ENCODE results near the gene OR9A2. TPM values are rescaled to one million over a fixed set of nuclear protein-coding genes. Genes with fewer than 3 reads are reported as not detected.

OR9A2 gene
- total RNA-seq, 1 experiment from 2014 or later: not detected

DNA sequence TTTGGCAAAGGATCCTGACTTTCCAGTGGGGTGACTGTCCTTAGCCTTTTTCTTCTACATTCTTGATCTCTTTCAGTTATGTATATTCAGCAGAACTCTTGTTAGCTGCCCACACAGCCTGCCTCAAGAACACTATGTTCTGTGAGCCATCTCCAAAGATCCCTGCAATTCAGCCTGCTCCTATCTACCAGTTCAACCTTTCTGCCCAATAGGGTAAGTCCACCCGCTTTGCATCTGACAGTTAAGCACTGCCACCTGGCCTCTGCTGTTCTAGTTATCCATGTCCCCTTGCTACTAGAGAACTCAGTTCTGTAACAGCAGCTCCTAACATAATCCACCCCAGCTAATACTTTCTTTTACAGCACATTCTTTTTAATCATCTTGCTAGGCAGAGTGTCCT is 13.5 kb downstream of the OR9A2 start:
- H3K27ac Mint-ChIP-seq (ENCODE audit: low read depth, unreplicated experiment): no peak overlapping the region
- intact Hi-C loops (cut with micrococcal nuclease): no loop called here
- BruUV-seq (replicated peaks): no TSS peak

DNA sequence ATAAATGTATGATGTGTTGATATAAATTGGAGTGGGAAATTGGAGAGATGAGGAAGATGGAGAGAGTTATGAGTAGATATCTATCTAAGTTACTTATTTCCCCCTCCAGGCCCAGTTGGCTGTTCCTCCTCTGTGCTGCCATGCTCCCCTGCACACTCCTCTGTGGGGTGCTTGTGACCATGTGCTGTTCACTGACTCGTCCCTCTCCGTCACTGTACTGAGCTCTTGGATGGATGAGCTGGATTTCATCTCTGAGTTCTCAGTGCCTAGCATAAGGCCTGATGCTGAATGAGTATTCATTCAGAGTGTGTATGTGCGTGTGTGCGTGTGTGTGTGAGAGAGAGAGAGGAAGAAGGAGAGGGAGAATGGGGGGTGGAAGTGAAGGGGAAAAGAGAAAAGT is 14.5 kb downstream of the OR9A2 start:
- ChIA-PET POLR2A (no interaction called here), CTCF (interaction anchor here (0.8 to 21.9 kb wide), 4 partner anchors 9 to 228 kb away, joined by 5 to 531 read pairs (median 19); partner anchors contain the start of gene TAS2R40)
- DNase-seq (ENCODE audit: unreplicated experiment): no peak
- no peaks in the 10 kb centered on the region for H3K36me3 Mint-ChIP-seq (ENCODE audit: insufficient read depth, unreplicated experiment)
- TF ChIP-seq, protein P1, sequence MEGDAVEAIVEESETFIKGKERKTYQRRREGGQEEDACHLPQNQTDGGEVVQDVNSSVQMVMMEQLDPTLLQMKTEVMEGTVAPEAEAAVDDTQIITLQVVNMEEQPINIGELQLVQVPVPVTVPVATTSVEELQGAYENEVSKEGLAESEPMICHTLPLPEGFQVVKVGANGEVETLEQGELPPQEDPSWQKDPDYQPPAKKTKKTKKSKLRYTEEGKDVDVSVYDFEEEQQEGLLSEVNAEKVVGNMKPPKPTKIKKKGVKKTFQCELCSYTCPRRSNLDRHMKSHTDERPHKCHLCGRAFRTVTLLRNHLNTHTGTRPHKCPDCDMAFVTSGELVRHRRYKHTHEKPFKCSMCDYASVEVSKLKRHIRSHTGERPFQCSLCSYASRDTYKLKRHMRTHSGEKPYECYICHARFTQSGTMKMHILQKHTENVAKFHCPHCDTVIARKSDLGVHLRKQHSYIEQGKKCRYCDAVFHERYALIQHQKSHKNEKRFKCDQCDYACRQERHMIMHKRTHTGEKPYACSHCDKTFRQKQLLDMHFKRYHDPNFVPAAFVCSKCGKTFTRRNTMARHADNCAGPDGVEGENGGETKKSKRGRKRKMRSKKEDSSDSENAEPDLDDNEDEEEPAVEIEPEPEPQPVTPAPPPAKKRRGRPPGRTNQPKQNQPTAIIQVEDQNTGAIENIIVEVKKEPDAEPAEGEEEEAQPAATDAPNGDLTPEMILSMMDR (IDR thresholded peaks at IDR 0.05; ENCODE audit: unreplicated experiment): no peak
- no peak overlapping the region for H3K27ac Mint-ChIP-seq (ENCODE audit: low read depth, unreplicated experiment)
- H3K4me1 Mint-ChIP-seq (ENCODE audit: insufficient read depth, unreplicated experiment): peaks cover 9% of the 10 kb centered on the region
- no peaks in the 10 kb centered on the region for H3K9me3 Mint-ChIP-seq (ENCODE audit: unreplicated experiment)
- no TSS peak for BruUV-seq (replicated peaks)
- H3K27me3 Mint-ChIP-seq (ENCODE audit: insufficient read depth, unreplicated experiment): peaks cover 65% of the 10 kb centered on the region
- H3K4me3 Mint-ChIP-seq (ENCODE audit: unreplicated experiment): no peak overlapping the region
- intact Hi-C loops (cut with micrococcal nuclease): no loop called here

More for the DNA sequence above, 13.5 kb downstream of the OR9A2 start:
- Mint-ChIP-seq H3K27me3 (ENCODE audit: insufficient read depth, unreplicated experiment) (peaks cover 55% of the 10 kb centered on the region), H3K36me3 (ENCODE audit: insufficient read depth, unreplicated experiment) (no peaks in the 10 kb centered on the region), H3K9me3 (ENCODE audit: unreplicated experiment) (no peaks in the 10 kb centered on the region), H3K4me3 (ENCODE audit: unreplicated experiment) (no peak overlapping the region), H3K4me1 (ENCODE audit: insufficient read depth, unreplicated experiment) (peaks cover 9% of the 10 kb centered on the region)
- CTCF ChIA-PET: interaction anchor here (0.5 to 21.9 kb wide), 6 partner anchors 10 to 405 kb away, joined by 3 to 531 read pairs (median 4); partner anchors contain the start of gene TAS2R40
- TF ChIP-seq, protein P1 (IDR thresholded peaks at IDR 0.05; ENCODE audit: unreplicated experiment): no peak
- DNase-seq (ENCODE audit: unreplicated experiment): no peak
- POLR2A ChIA-PET: interaction anchor here (0.6 to 1.2 kb wide), 3 partner anchors 15 to 411 kb away, joined by 3 to 5 read pairs (median 3); no protein-coding TSS in a partner anchor

DNA sequence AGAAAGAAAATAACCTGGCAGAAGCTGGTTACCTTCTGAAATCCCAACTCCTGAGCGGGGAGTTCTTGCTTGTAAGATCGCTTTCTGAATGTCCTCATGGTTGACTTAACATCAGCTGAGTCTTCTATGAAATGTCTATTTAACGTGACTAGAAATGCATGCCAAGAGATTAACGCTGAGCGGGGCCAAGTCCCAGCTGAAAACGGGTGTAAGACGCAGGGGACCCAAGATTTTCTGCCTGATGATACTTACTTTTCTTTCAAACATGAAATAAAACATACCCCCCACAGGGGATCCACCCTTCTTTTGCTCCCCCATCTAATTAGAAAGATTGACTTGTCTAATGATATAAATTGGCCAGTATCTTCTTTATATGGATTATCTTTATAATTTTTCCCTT is 14.9 kb downstream of the OR9A2 start:
- CTCF ChIA-PET: interaction anchor here (0.6 to 21.9 kb wide), 5 partner anchors 9 to 228 kb away, joined by 4 to 531 read pairs (median 5); partner anchors contain the start of gene TAS2R40
- no TSS peak for BruUV-seq (replicated peaks)
- intact Hi-C loops (cut with micrococcal nuclease): no loop called here
- Mint-ChIP-seq H3K27ac (ENCODE audit: low read depth, unreplicated experiment) (no peak overlapping the region), H3K9me3 (ENCODE audit: unreplicated experiment) (no peaks in the 10 kb centered on the region), H3K36me3 (ENCODE audit: insufficient read depth, unreplicated experiment) (no peaks in the 10 kb centered on the region), H3K4me3 (ENCODE audit: unreplicated experiment) (no peak overlapping the region), H3K27me3 (ENCODE audit: insufficient read depth, unreplicated experiment) (peaks cover 63% of the 10 kb centered on the region), H3K4me1 (ENCODE audit: insufficient read depth, unreplicated experiment) (peaks cover 9% of the 10 kb centered on the region)
- DNase-seq (ENCODE audit: unreplicated experiment): no peak
- POLR2A ChIA-PET: no interaction called here
- TF ChIP-seq, protein P1 (IDR thresholded peaks at IDR 0.05; ENCODE audit: unreplicated experiment): no peak

DNA sequence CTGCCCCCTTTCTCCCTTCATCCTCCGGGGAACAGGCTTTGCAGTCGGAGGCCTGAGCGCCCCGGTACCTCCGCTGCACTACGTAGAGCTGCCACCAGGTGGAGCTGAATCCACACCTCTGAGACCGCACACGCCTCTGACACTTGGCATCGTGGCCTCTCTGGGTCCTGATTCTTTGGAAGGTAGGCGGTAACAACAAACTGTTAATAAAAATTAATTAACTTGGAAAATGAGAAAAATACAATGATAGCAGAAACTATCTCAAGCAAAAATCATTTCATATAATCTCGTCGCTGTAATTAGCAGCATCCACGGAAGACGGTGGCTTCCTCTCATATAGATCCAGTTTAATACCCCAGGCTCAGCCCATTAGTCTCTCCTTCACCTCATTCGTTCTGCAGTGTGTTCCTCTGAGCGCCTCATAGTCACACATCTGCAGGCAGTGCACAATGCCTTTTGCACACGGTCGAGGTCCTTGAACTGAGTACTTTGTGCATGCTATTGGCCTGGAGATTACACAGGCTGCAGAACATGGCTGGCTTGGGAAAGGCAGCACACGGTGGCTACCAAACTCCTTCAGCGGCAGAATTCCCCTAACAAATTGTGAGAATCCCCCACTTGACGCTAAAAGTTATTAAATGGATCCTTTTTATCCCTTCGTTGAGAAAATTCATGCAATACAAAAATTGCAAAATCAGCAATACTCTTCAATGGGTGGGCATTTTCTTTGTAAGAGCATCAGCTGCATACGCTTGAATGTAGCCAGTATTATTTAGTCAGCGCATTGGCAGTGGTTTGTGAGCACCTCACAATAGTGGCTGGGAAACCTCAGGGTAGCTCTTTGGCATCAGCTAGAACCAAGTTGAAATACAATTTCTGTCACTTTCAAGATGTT is 18.7 kb downstream of the OR9A2 start:
- H3K9me3 Mint-ChIP-seq (ENCODE audit: unreplicated experiment): no peaks in the 10 kb centered on the region
- no peaks in the 10 kb centered on the region for H3K36me3 Mint-ChIP-seq (ENCODE audit: insufficient read depth, unreplicated experiment)
- no peak overlapping the region for H3K27ac Mint-ChIP-seq (ENCODE audit: low read depth, unreplicated experiment)
- no peak overlapping the region for H3K4me3 Mint-ChIP-seq (ENCODE audit: unreplicated experiment)
- BruUV-seq (replicated peaks): no TSS peak
- peak; percentile 74 for DNase-seq (ENCODE audit: unreplicated experiment)
- H3K27me3 Mint-ChIP-seq (ENCODE audit: insufficient read depth, unreplicated experiment): peaks cover 54% of the 10 kb centered on the region
- TF ChIP-seq, protein P1 (IDR thresholded peaks at IDR 0.05; ENCODE audit: unreplicated experiment): peak; percentile 95
- intact Hi-C loops (cut with micrococcal nuclease): loop anchor here (1.0 to 10.0 kb wide), 3 partner anchors 123 to 407 kb away; partner anchors contain the start of gene TRPV6
- no peaks in the 10 kb centered on the region for H3K4me1 Mint-ChIP-seq (ENCODE audit: insufficient read depth, unreplicated experiment)
- ChIA-PET CTCF (interaction anchor here (0.5 to 21.9 kb wide), 25 partner anchors 10 to 890 kb away, joined by 3 to 531 read pairs (median 4); partner anchors contain the start of gene TAS2R40), POLR2A (interaction anchor here (1.6 kb wide), 1 partner anchor 207 kb away, joined by 9 read pairs; no protein-coding TSS in a partner anchor)
